Stimulated activated CD8-positive, alpha-beta memory T cell treated with anti-CD3 and anti-CD28 coated beads, Interleukin-12 subunit alpha, Interleukin-12 subunit beta, amount 100 ng/mL, for 24 hours (primary cell): ENCODE measurements around the gene HCK.
"Not testable (repeated sequence)": the region's sequence is repeated elsewhere in the genome, so short reads cannot be mapped to it uniquely, and the experiment has no call there.

Experiments
- DNase-seq: peaks from one replicate; pipeline ENCODE4 v3.0.0-alpha.2; 2020; ENCODE audit errors: extremely low read depth

The HCK gene

DNA sequence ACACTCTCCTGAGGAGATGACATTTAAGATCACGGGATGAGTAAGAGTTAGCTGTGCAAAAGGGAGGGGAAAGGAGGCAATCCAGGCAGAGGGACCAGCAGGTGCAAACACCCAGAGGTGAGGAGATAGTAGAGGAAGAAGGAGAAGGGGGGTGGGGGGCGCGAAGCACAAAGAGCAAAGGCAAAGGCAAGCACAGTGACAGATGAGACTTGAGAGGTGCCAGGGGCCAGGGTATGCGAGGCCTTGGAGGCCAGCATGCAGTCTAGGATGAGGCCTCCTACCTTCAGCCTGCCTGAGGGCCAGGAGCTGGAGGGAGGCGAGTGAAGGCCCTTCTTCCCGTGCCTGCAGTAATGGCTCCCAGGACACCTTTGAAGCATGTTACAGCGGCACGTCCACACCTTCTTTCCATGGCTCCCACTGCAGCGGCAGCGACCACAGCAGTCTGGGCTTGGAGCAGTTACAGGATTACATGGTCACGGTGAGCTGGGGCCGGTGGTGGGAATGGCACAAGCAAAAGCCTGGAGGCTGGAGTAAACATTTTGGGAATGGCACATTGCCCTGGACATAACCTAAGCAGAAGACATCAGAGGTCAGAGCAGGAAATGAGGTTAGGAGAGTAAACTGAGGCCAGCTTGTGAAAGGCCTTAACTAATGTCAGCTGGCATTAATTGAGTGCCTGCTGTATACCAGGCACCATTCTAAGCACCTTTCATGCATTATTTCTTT is 23.2 kb upstream of the HCK start:
- no peak for DNase-seq

DNA sequence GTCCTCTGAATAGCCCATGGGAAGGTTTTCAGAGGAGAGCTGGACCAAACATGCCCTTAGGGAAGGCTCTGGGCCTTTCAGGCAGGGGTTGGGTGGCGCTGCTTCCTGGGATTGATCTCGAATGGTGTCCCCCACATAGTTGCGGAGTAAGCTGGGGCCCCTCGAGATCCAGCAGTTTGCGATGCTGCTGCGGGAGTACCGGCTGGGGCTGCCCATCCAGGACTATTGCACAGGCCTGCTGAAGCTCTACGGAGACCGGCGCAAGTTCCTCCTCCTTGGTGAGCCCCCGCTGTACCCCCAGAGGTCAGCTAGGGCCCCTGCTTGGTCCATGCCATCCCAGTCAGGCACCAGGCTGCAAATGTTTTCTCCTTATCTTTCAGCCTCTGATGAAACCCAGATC is 22.5 kb upstream of the HCK start:
- no peak for DNase-seq

DNA sequence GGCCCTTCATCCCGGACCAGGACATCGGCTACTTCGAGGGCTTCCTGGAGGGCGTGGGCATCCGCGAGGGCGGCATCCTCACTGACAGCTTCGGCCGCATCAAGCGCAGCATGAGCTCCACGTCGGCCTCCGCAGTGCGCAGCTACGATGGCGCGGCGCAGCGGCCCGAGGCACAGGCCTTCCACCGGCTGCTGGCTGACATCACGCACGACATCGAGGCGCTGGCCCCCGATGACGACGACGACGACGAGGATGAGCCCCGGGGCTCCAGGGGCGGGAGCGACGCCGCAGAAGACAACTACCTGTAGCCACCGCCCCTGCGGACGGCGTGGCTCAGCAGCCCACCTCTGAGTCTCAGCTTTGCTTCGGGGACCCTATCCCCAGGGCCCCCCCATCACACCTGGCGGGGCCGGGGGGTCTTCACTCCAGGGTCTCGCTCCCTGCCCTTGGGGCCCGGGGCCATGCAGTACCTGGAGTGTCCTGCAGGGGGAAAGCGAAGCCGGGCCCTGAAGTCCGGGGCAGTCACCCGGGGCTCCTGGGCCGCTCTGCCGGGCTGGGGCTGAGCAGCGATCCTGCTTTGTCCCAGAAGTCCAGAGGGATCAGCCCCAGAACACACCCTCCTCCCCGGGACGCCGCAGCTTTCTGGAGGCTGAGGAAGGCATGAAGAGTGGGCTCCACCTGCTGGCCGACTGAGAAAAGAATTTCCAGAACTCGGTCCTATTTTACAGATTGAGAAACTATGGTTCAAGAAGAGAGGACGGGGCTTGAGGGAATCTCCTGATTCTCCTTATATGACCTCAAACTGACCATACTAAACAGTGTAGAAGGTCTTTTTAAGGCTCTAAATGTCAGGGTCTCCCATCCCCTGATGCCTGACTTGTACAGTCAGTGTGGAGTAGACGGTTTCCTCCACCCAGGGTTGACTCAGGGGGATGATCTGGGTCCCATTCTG is 20.8 kb upstream of the HCK start:
- no peak for DNase-seq

DNA sequence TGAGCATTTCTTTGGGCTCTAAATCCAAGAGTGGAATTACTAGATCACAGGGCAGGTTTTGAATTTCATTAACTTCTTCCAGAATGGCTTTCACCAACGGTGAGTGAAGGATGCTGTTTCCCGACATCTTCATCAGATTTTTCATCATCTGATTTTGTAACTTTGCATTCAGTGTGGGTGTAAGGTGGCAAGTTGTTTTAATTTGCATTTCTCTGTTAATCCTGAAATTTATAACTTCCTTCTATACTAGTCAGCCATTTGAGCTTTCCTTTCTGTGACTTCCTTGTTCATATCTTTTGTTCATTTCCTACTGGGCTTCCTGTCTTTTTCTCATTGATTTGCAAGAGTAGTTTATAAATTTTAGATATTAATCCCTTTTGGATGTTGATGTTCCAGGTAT is 18.7 kb upstream of the HCK start:
- no peak for DNase-seq

DNA sequence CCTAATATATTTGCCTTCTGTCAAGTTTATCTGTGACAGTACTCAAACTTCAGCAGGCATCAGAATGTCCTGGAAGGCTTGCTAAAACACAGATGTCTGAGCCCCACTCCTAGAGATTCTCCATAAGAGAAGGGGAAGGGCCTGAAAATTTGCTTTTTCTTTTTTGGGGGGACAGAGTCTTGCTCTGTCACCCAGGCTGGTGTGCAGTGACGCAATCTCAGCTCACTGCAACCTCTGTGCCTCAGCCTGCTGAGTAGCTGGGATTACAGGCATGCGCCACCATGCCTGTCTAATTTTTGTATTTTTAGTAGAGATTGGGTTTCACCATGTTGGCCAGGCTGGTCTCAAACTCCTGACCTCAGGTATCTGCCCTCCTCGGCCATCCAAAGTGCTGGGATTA is 18.3 kb upstream of the HCK start:
- not testable (repeated sequence) for DNase-seq

DNA sequence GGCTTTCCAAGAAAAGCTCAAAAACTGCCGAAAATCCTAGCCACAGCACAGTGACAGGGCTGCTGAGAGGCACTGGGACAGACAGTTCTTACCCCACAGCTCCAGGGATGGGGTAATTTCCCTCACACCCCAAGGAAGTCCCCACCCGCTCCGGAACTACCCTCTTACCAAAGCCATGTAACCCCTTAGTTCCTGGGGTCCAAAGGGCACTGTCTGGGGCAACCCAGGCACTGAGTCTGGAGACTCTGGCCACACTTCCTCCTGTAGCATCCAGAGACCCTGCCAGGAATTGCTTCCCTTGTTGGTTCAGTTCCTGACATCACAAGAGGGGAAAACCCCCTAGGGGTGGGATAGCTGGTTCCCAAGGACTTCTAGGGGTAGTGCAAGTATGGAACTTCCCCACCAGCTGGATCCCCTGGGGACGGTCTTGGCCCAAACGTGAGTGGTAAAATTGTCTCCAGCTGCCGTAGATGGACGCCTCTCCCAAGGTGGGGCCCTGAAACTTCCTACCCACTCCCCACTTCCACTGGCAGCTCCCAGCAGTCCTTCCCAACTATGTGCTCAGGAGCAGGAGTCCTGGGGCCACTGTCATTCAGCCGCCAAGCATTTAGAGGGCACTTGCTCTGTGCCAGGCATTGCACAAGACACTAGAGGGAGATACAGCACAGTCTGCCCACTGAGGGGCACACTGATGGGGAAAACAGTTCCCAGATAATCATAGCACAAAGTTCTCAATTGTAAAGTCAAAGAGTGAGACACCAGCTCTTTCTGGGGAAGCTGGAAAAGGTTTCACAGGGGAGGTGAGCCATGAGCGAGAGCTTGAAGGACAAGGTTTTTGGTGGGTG is 17.2 kb upstream of the HCK start:
- DNase-seq, result no peak

DNA sequence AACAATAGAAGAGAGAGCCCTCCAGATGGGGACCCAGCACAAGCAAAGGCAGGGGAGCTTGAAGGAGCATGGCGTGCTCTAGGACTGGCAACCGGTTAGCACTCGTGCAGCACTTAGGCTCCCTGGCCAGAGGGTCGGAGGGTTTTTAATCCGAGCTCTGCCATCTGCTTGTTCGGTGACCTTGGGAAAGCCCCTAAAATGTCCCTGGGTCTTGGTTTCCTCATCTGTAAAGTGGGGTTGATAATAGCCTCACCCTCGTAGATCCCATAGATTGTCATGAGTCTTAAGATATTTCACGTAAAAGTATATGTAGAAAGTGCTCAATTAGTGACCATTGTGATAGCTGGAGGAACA is 16.6 kb upstream of the HCK start:
- no peak for DNase-seq

DNA sequence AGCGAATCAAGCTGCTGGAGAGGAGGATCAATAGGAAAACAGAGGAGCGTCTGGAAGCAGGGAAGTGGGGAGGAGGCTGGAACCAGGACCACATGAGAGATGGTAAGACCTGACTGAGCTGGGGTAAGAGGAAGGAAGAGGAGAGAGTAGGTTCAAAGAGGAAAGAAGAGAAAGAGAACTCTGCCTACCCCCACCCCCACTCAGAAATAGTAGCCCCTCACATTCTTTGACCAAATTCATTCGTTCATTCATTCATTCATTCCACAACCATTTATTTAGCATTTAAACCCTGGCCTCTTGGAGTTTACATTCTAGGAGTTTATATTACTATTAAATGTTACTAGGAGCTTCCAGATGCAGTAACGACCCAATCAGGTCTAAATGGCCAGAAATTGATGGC is 15.8 kb upstream of the HCK start:
- DNase-seq, result no peak

DNA sequence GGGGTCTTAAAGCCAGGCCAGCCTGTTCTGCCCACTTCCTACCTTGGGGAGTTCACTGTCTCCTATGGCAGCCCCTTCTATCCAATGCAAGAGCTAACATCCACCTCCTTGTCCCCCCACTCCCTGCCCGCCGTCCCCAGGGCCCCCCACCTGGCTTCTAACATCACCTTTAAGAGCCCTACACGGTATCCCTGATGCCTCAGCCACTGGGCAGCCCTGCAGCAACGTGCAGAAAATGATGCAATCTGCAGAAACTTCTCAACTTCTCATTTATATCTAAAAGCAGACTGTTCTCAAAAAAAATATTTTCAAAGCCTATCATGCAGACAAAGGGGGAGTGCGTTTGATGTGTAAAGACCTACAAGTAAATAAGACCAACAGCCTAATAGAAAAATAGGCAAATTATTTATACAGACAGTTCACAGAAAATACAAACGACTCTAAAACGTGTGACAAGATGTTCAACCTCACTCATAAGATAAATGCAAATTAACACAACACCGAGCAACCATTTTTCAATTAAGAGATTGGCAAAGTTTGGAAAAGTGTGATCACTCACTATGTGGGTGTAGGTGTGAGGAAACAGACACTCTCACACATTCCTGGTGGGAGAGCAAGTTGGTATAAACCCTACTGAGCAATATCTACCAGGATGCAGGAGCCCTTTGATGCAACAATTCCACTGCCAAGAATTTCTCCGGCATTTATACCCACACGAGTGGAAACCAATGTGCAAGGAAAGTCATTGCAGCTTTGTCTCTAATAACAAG is 15.1 kb upstream of the HCK start:
- no peak for DNase-seq

DNA sequence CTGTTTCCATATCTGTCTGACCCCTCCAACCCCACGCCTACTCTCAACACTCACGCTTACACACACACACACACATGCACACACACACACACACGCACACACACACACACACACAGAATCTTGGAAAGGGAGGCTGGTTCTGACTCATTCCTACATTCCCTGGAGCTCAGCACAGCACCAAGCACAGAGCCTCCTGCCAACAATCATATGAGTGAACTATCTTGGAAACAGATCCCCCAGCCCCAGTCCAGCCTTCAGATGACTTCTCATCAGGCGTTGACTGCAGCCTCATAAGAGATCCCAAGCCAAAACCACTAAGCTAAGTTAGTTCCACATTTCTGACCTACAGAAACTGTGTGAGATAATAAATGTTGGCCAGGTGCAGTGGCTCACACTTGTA is 14.1 kb upstream of the HCK start:
- DNase-seq, result no peak

DNA sequence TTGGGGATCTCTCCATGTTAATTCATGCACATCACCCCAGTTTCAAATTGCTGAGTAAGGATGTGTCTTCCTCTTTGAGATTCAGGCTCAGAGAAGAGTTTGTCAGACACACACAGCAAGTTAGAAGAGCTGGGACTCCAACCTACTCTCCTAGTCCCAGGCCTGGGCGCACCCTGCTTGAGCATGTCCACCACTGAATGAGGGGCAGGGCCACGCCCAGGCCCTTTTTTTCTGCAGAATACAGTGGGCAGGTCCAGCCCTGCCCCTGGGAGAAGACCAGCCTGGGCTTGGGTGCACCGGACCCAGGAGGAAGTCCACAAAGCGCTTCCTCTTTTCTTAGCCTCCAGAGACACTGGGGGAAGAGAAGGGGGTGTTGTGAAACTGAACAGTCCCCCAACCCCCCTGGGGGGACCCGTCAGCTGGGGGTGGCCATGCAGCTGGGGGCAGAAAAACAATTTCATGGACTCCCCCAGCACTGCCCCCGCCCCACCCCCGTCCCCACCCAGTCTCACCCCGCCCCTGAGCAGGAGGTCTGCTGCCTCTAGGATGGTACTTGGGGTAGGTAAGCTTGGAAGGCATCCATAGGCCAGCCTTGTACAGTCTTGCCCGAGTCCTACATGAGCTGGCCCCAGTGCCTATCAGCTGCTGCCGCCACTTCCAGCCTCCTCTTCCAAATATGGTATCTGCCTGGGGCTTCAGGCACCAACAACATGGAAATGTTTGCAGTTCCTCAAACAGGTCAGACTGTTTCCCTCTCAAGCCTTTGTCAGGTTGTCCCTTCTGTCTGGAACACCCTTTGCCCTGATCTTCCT is 11.7 kb upstream of the HCK start:
- DNase-seq, result no peak

DNA sequence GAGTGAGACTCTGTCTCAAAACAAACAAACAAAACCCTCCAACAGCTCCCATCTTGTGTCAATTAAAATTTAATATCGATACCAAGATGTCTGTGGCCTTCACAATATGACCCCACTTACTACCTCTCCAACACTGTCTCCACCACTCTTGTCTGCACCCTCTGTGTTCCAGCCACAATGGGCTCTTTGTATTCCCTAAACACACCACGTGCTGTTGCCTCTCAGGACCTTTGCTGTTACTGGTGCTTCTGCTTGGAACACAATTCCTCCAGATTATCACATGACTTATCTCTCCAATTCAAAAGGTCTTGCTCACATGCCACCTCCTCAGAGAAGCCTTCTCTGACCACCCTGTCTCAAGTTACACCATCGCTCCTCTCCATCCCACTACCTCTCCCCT is 6.0 kb upstream of the HCK start:
- DNase-seq, result no peak

DNA sequence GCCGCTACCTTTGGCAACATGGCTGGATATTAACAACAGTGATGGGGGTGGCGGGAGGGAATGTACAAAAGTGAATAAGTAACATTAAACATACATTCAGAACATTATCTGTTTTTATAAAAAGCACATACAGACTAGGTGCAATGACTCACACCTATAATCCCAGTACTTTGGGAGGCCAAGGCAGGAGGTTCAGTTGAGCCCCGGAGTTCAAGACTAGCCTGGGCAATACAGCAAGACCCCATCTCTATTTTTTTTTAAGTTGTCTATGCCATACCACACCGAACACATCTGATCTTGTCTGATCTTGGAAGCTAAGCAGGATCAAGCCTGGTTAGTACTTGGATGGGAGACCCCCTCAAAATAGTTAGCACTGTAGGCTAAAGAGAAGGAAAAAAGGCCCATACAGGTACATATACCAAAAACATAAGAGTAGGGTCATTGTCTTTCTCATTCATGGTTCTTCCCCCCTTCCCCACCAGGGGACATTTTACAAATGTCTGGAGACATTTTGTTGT is 1.7 kb upstream of the HCK start:
- no peak for DNase-seq

DNA sequence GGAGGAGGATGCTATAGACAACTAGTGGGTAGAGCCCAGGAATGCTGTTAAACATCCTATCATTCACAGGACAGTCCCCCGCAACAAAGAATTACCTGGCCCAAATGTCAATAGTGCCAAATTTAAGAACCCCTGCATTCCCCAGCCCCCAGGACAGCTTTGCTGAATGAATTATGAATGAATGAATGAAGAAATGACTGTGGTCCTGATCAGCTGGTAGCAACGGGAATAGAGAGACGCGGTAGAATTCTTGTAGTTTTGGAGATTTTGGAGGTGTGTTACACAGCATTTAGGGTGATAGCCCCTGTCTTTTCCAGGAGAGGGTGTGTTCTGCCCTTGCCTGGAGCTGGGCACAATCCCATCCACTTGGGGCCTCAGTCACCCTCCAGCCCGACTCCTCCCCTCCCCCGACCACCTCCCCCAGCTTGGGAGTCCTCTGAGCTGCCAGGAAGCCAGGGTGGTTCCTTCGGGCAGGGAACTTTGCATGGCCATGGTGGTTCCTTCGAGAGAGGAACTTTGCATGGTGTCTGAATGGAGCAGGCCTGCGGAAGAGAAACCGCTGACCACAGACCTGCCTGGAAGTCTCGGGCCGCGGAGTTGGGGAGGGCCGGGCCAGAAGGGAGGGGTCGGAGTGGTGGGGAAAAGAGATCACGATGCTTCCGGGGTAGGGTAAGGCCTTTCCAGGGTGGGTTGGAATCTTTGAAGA is 1.0 kb upstream of the HCK start:
- DNase-seq, result no peak

DNA sequence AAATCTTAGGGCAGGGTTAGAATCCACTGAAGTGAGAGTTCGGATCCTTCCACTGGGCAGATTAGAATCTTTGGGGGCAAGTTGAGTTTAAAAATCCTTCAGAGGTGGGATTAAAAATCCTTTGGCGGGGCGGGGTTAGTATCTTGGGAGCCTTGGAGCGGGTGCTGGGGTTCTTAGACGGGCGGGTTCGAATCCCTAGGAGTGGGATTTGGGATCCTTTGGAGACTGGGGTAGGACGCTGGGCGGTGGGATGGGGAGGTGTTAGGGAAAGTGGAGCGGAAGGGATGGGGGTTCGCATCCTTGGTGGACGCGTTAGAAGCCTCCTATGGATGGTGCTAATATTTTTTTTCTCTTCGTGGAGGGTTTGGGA is 337 bp upstream of the HCK start:
- DNase-seq, result no peak

DNA sequence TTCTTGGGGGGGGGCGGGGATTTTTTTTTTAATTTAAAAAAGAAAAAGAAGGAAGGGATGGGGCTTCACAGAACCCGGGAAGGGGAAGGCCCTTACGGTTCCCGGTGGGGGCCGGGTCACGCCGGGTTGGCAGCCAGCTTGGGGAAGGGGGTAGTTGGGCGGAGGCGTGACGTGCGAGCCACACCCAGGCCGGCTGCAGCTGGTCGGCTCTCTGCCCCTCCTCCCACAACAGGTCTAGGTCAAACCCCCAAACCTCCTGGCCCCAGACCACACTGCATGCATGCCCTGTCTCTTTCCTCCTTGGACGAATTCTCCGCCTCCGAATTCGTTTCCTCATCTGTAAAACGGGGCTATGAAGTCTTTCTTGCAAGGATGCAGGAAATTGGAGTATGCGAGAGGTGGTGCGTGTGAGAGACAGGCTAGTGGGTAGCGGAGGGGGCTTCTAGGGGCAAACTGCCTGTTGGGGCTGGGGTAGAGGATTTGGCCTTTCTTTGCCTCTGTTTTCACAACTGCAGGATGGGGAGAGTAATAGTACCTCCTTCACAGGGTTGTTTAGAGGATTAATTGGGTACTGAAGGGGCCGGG is 828 bp downstream of the HCK start:
- no peak for DNase-seq

DNA sequence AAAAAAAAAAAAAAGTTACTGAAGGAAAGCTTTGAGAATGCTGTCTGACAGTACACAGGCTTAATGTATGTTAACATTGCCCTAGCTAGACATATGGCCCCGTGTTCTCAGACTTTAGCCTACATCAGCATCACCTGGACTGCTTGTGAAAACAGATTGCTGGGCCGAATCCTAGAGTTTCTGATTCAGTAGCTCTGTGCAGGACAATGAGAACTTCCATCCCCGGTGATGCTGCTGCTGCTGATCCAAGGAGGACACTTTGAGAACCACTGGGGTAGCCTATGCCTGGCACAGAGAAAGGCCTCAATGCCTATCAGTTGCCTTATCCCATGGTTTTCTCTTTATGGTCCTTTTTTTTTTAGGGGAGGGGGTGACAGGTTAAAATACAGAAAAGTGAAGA is 1.6 kb downstream of the HCK start:
- no peak for DNase-seq

DNA sequence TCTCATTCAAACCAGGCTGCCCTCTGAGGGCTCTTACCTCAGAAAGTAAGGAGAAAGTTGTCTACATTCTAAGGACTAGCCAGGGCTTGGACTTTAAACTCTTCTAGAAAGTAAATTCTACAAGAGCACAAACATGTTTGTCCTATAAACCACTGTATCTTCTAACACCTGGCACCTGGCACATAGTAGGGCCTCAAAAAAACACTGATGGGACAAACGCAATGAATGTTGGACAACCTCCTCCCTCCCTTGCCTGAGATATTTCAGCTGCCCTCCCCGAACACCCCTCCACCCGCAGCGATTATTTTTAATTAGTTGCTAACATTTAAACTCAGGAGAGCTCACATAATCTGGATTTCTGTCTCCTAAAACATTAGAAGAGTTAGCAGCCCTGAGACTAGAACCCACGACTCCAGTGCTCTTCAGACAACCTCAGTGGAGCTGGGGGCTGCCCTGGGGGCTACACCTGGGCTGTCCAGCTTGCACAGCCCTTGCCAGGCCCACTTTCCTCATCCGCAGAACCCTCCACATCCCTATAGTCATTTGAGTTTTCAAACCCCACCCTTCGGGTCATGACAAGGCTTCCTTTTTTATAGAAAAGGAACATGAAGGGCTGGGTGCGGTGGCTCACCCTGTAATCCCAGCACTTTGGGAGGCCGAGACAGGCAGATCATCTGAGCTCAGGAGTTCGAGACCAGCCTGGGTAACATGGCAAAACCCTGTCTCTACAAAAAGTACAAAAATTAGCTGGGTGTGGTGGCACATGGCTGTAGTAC is 4.9 kb downstream of the HCK start:
- DNase-seq, result no peak

DNA sequence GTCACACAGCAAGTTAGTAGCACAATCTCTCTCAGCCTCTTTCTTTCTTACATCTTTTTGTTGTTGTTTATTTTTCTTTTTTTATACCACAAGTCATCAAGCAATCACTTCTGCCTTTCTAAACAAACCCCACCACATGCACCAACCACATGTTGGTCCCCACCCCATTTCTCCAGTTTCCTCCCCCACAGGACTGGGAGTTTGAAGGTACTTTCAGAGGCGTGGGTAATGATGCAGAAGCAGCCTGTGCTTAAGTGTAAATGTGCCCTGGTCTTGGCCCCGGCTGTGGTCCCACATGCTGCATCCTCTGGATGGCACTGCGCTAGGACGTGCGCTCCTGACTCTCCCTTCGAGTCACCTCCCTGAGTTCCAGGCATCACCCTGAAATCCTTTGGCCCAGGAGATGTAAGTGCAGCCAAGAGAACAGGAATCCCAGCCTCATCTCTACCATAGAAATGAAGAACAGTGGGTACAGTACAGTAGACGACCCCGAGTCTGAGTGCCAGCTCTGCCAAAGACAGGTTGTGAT is 5.7 kb downstream of the HCK start:
- DNase-seq, result no peak
